ENCODE data around the gene PPM1E. TPM values are rescaled to one million over a fixed set of nuclear protein-coding genes. Genes with fewer than 3 reads are reported as not detected.

Gene PPM1E
- total RNA-seq, 4 donors from 2014 or later: 0.08 to 0.11 TPM; not detected in 2

GRCh38 chr17:58960068-58960467 is 204.4 kb downstream of the PPM1E start:
- Histone ChIP-seq H3K4me1 (no peaks in the 10 kb centered on the region), H3K36me3 (no peaks in the 10 kb centered on the region), H3K27ac (no peak overlapping the region), H3K27me3 (no peaks in the 10 kb centered on the region), H3K4me3 (no peak overlapping the region), H3K9me3 (no peaks in the 10 kb centered on the region)
- no peak for DNase-seq (ENCODE audit: low spot score in 2 of 2)
- TF ChIP-seq POLR2AphosphoS5 (IDR thresholded peaks at IDR 0.05): no peak
- no peak for TF ChIP-seq EP300 (IDR thresholded peaks at IDR 0.05)
- TF ChIP-seq CTCF (IDR thresholded peaks at IDR 0.05): no peak
- no peak for TF ChIP-seq POLR2A (IDR thresholded peaks at IDR 0.05)

GRCh38 chr17:58965221-58965620 is 209.6 kb downstream of the PPM1E start:
- no peak for DNase-seq (ENCODE audit: low spot score in 2 of 2)
- Histone ChIP-seq H3K36me3 (no peaks in the 10 kb centered on the region), H3K27ac (no peak overlapping the region), H3K9me3 (no peaks in the 10 kb centered on the region), H3K4me1 (no peaks in the 10 kb centered on the region), H3K4me3 (no peak overlapping the region), H3K27me3 (no peaks in the 10 kb centered on the region)
- WGBS: 81% methylated on average over 3 of the region's 3 CpGs
- no peak for TF ChIP-seq POLR2AphosphoS5 (IDR thresholded peaks at IDR 0.05)
- TF ChIP-seq EP300 (IDR thresholded peaks at IDR 0.05): no peak
- no peak for TF ChIP-seq CTCF (IDR thresholded peaks at IDR 0.05)
- no peak for TF ChIP-seq POLR2A (IDR thresholded peaks at IDR 0.05)

GRCh38 chr17:58966208-58966607 is 210.6 kb downstream of the PPM1E start:
- Histone ChIP-seq H3K9me3 (no peaks in the 10 kb centered on the region), H3K4me1 (no peaks in the 10 kb centered on the region), H3K27ac (no peak overlapping the region), H3K36me3 (no peaks in the 10 kb centered on the region), H3K27me3 (no peaks in the 10 kb centered on the region), H3K4me3 (no peak overlapping the region)
- 95% methylated on average over 3 of the region's 3 CpGs for WGBS
- TF ChIP-seq POLR2AphosphoS5 (IDR thresholded peaks at IDR 0.05) (no peak), CTCF (IDR thresholded peaks at IDR 0.05) (no peak), EP300 (IDR thresholded peaks at IDR 0.05) (no peak), POLR2A (IDR thresholded peaks at IDR 0.05) (no peak)
- no peak for DNase-seq (ENCODE audit: low spot score in 2 of 2)

- Histone ChIP-seq H3K27ac (no peak overlapping the region), H3K27me3 (no peaks in the 10 kb centered on the region), H3K4me1 (no peaks in the 10 kb centered on the region), H3K9me3 (no peaks in the 10 kb centered on the region), H3K4me3 (no peak overlapping the region), H3K36me3 (no peaks in the 10 kb centered on the region)
- DNase-seq (ENCODE audit: low spot score in 2 of 2): no peak
- TF ChIP-seq POLR2AphosphoS5 (IDR thresholded peaks at IDR 0.05) (no peak), CTCF (IDR thresholded peaks at IDR 0.05) (no peak), POLR2A (IDR thresholded peaks at IDR 0.05) (no peak), EP300 (IDR thresholded peaks at IDR 0.05) (no peak)
- 73% methylated on average over 4 of the region's 4 CpGs for WGBS
These were observed 212.9 kb downstream of the PPM1E start for GRCh38 chr17:58968426-58969061.

- no peak overlapping the region for H3K27ac ChIP-seq
- TF ChIP-seq POLR2AphosphoS5 (IDR thresholded peaks at IDR 0.05) (no peak), CTCF (IDR thresholded peaks at IDR 0.05) (no peak), EP300 (IDR thresholded peaks at IDR 0.05) (no peak), POLR2A (IDR thresholded peaks at IDR 0.05) (no peak)
- no peaks in the 10 kb centered on the region for H3K36me3 ChIP-seq
- no peaks in the 10 kb centered on the region for H3K27me3 ChIP-seq
- H3K9me3 ChIP-seq: no peaks in the 10 kb centered on the region
- H3K4me1 ChIP-seq: no peaks in the 10 kb centered on the region
- H3K4me3 ChIP-seq: no peak overlapping the region
- WGBS: 24% methylated on average over 1 of the region's 1 CpG
- DNase-seq (ENCODE audit: low spot score in 2 of 2): no peak
These were observed 213.5 kb downstream of the PPM1E start for GRCh38 chr17:58969156-58969555.

Measured in suprapubic skin (tissue), 4 donors.